ENCODE data around the gene TTC32. TPM values are rescaled to one million over a fixed set of nuclear protein-coding genes. Genes with fewer than 3 reads are reported as not detected.

TTC32 gene
- total RNA-seq, 1 experiment from 2014 or later = 9.9 TPM

- H3K4me1 Mint-ChIP-seq = no peaks in the 10 kb centered on the region
- no peak for DNase-seq (ENCODE audit: low spot score)
- no peaks in the 10 kb centered on the region for H3K36me3 Mint-ChIP-seq
- no peak for ATAC-seq
- no peak overlapping the region for H3K4me3 Mint-ChIP-seq
- TF ChIP-seq TEAD4 (CRISPR knock-in tag; IDR thresholded peaks at IDR 0.05) (no peak), ETV6 (CRISPR knock-in tag; IDR thresholded peaks at IDR 0.05) (no peak), SP1 (CRISPR knock-in tag; conservative IDR thresholded peaks at IDR 0.05) (no peak), ZNF532 (CRISPR knock-in tag; IDR thresholded peaks at IDR 0.05; ENCODE audit: borderline replicate concordance) (no peak), ZNF396 (CRISPR knock-in tag; IDR thresholded peaks at IDR 0.05; ENCODE audit: borderline replicate concordance) (no peak), RORB (CRISPR knock-in tag; IDR thresholded peaks at IDR 0.05) (no peak), ATF6 (CRISPR knock-in tag; IDR thresholded peaks at IDR 0.05) (no peak), IRF1 (CRISPR knock-in tag; IDR thresholded peaks at IDR 0.05) (no peak), ZNF317 (CRISPR knock-in tag; IDR thresholded peaks at IDR 0.05; ENCODE audit: borderline replicate concordance, low read depth) (no peak), CREM (CRISPR knock-in tag; IDR thresholded peaks at IDR 0.05) (no peak), ZNF121 (CRISPR knock-in tag; IDR thresholded peaks at IDR 0.05) (no peak), FOXJ3 (CRISPR knock-in tag; IDR thresholded peaks at IDR 0.05; ENCODE audit: borderline replicate concordance) (no peak), PRRX2 (CRISPR knock-in tag; IDR thresholded peaks at IDR 0.05) (no peak), OVOL2 (CRISPR knock-in tag; IDR thresholded peaks at IDR 0.05; ENCODE audit: borderline replicate concordance) (no peak), MLX (CRISPR knock-in tag; IDR thresholded peaks at IDR 0.05) (no peak)
- H3K27me3 Mint-ChIP-seq (ENCODE audit: low read depth) = peaks cover 2% of the 10 kb centered on the region
- POLR2A ChIA-PET = no interaction called here
- CTCF ChIA-PET = no interaction called here
- H3K9me3 Mint-ChIP-seq = no peaks in the 10 kb centered on the region
- no peak overlapping the region for H3K27ac Mint-ChIP-seq
Observed at GRCh38 chr2:19883486-19883885, 18.3 kb downstream of the TTC32 start.

- ATAC-seq (no peak), DNase-seq (ENCODE audit: low spot score) (no peak)
- Mint-ChIP-seq H3K36me3 (no peaks in the 10 kb centered on the region), H3K4me3 (no peak overlapping the region), H3K9me3 (no peaks in the 10 kb centered on the region), H3K27ac (no peak overlapping the region), H3K4me1 (no peaks in the 10 kb centered on the region), H3K27me3 (ENCODE audit: low read depth) (peaks cover 2% of the 10 kb centered on the region)
- POLR2A ChIA-PET = no interaction called here
- CTCF ChIA-PET = no interaction called here
- TF ChIP-seq CREB1 (CRISPR knock-in tag; IDR thresholded peaks at IDR 0.05) (no peak), USF2 (CRISPR knock-in tag; IDR thresholded peaks at IDR 0.05) (no peak), PRDM15 (CRISPR knock-in tag; IDR thresholded peaks at IDR 0.05) (no peak), FOXK1 (CRISPR knock-in tag; IDR thresholded peaks at IDR 0.05) (no peak), NFATC4 (CRISPR knock-in tag; IDR thresholded peaks at IDR 0.05) (no peak), USF1 (CRISPR knock-in tag; IDR thresholded peaks at IDR 0.05) (no peak)
Observed at GRCh38 chr2:19882286-19882685, 19.5 kb downstream of the TTC32 start.
